OCI-LY1 (cell line): Measurements from ENCODE around the gene POLR1E.

ENCODE experiments used
- H2AFZ ChIP-seq: fragments of 200-600 bp; sonication (generic), shearing (Covaris generic); 2 replicates; pipeline ENCODE4 v1.6.0; 2014; ENCODE audit warnings: antibody characterized with exemption, mild to moderate bottlenecking, low read length
- H3F3A ChIP-seq: fragments of 200-600 bp; sonication (generic), shearing (Covaris generic); 2 replicates; pipeline ENCODE4 v1.6.0; 2014; ENCODE audit warnings: mild to moderate bottlenecking, antibody characterized with exemption, low read length, moderate library complexity; ENCODE audit not compliant: insufficient read depth
- H3K27ac ChIP-seq: fragments of 200-600 bp; sonication (generic); 2 replicates; pipeline ENCODE4 v1.5.1; 2014; ENCODE audit warnings: low read length, mixed run types, mild to moderate bottlenecking, low read depth; ENCODE audit not compliant: poor library complexity, severe bottlenecking
- H3K27me3 ChIP-seq: fragments of 200-600 bp; sonication (generic); 2 replicates; pipeline ENCODE4 v1.6.0; 2014; ENCODE audit warnings: antibody characterized with exemption, mild to moderate bottlenecking, low read length, moderate library complexity; ENCODE audit not compliant: insufficient read depth
- H3K36me3 ChIP-seq: fragments of 200-600 bp; sonication (generic); 2 replicates; pipeline ENCODE4 v1.6.1; 2014; ENCODE audit warnings: mild to moderate bottlenecking, antibody characterized with exemption, low read length, moderate library complexity, mixed read lengths; ENCODE audit not compliant: insufficient read depth
- H3K4me1 ChIP-seq: fragments of 200-600 bp; sonication (generic); 2 replicates; pipeline ENCODE4 v1.5.1; 2014; ENCODE audit warnings: mild to moderate bottlenecking, low read length, moderate library complexity; ENCODE audit not compliant: insufficient read depth, severe bottlenecking
- H3K4me2 ChIP-seq: fragments of 200-600 bp; sonication (generic), shearing (Covaris generic); 2 replicates; pipeline ENCODE4 v1.6.1; 2014; ENCODE audit warnings: low read length
- H3K4me3 ChIP-seq: fragments of 200-600 bp; sonication (generic); 2 replicates; pipeline ENCODE4 v1.5.1; 2014; ENCODE audit warnings: low read length, low read depth, mild to moderate bottlenecking, mixed read lengths; ENCODE audit not compliant: poor library complexity, severe bottlenecking
- H3K79me2 ChIP-seq: fragments of 200-600 bp; shearing (Covaris generic); 2 replicates; pipeline ENCODE4 v1.6.1; 2016; ENCODE audit warnings: mixed run types, low read length, mixed read lengths; ENCODE audit not compliant: insufficient read depth
- H3K9ac ChIP-seq: fragments of 200-600 bp; sonication (generic), shearing (Covaris generic); 2 replicates; pipeline ENCODE4 v1.6.1; 2014; ENCODE audit warnings: mild to moderate bottlenecking, low read length, mixed read lengths
- H3K9me2 ChIP-seq: fragments of 200-600 bp; sonication (generic), shearing (Covaris generic); 2 replicates; pipeline ENCODE4 v1.6.1; 2014; ENCODE audit warnings: low read depth, mild to moderate bottlenecking, low read length, mixed read lengths
- H3K9me3 ChIP-seq: fragments of 200-600 bp; shearing (Covaris generic); 2 replicates; pipeline ENCODE4 v1.6.1; 2014; ENCODE audit warnings: low read length, mixed read lengths
- H4K20me1 ChIP-seq: fragments of 200-600 bp; sonication (generic), shearing (Covaris generic); 2 replicates; pipeline ENCODE4 v1.6.0; 2016; ENCODE audit warnings: mild to moderate bottlenecking, low read length; ENCODE audit not compliant: insufficient read depth
- CTCF ChIP-seq: fragments of 200-600 bp; sonication (generic), shearing (Covaris generic); IDR thresholded peaks from 2 replicates; pipeline ENCODE4 v1.5.1; 2017; ENCODE audit warnings: mild to moderate bottlenecking, antibody characterized with exemption, low read length, moderate library complexity, mixed read lengths
- EZH2 ChIP-seq: fragments of 200-600 bp; sonication (generic), shearing (Covaris generic); IDR thresholded peaks from 2 replicates; pipeline ENCODE4 v1.8.0; 2017; ENCODE audit warnings: borderline replicate concordance, mixed run types, mild to moderate bottlenecking, antibody characterized with exemption, low read length, moderate library complexity, mixed read lengths

The POLR1E gene

GRCh38 chr9:37520641-37521040 is 34.9 kb downstream of the POLR1E start:
- Histone ChIP-seq H3K36me3 (peaks cover 57% of the 10 kb centered on the region), H3K27ac (no peak overlapping the region), H3F3A (no peaks in the 10 kb centered on the region), H3K4me2 (no peak overlapping the region), H3K4me1 (peaks cover 5% of the 10 kb centered on the region), H2AFZ (no peak overlapping the region), H3K9me3 (no peaks in the 10 kb centered on the region), H3K9ac (no peak overlapping the region), H3K79me2 (no peaks in the 10 kb centered on the region), H3K4me3 (no peak overlapping the region), H3K27me3 (no peaks in the 10 kb centered on the region), H3K9me2 (no peaks in the 10 kb centered on the region), H4K20me1 (no peaks in the 10 kb centered on the region)
- TF ChIP-seq CTCF (no peak), EZH2 (no peak)

DNA sequence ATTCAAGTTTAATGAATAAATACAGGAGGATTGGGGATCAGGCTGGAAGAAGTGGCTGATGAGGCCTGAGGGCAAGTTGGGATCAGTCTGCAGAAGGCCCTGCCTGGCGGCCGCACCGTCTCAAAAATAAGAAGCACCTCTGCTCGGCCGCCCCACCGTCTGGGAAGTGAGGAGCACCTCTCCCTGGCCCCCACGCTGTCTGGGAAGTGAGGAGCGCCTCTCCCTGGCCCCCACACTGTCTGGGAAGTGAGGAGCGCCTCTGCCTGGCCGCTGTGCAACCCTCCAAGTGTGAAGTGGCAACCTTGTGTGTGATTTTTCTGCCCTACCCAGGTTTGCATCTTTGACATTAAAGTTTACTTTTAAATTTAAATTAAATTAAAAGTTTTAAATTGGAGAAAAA is 35.4 kb downstream of the POLR1E start:
- H3K4me2 ChIP-seq, result no peak overlapping the region
- peaks cover 62% of the 10 kb centered on the region for H3K36me3 ChIP-seq
- no peaks in the 10 kb centered on the region for H3K9me2 ChIP-seq
- no peaks in the 10 kb centered on the region for H4K20me1 ChIP-seq
- H3K79me2 ChIP-seq, result no peaks in the 10 kb centered on the region
- no peak overlapping the region for H2AFZ ChIP-seq
- H3K4me3 ChIP-seq, result no peak overlapping the region
- H3K9ac ChIP-seq, result no peak overlapping the region
- H3K27me3 ChIP-seq, result no peaks in the 10 kb centered on the region
- no peak overlapping the region for H3K27ac ChIP-seq
- TF ChIP-seq EZH2 (no peak), CTCF (no peak)
- H3K9me3 ChIP-seq, result no peaks in the 10 kb centered on the region
- no peaks in the 10 kb centered on the region for H3K4me1 ChIP-seq
- no peaks in the 10 kb centered on the region for H3F3A ChIP-seq

GRCh38 chr9:37522971-37523370 is 37.2 kb downstream of the POLR1E start:
- Histone ChIP-seq H3K9ac (no peak overlapping the region), H3K79me2 (no peaks in the 10 kb centered on the region), H3K4me1 (no peaks in the 10 kb centered on the region), H3K9me3 (no peaks in the 10 kb centered on the region), H4K20me1 (no peaks in the 10 kb centered on the region), H3K4me2 (no peak overlapping the region), H3K9me2 (no peaks in the 10 kb centered on the region), H3K4me3 (no peak overlapping the region), H3F3A (no peaks in the 10 kb centered on the region), H3K27me3 (no peaks in the 10 kb centered on the region), H3K27ac (no peak overlapping the region), H2AFZ (no peak overlapping the region), H3K36me3 (peaks cover 75% of the 10 kb centered on the region)
- TF ChIP-seq CTCF (no peak), EZH2 (no peak)
